Breast epithelium (tissue), 4 donors: ENCODE data around the gene CRYBG1. TPM values are rescaled to one million over a fixed set of nuclear protein-coding genes. Genes with fewer than 3 reads are reported as not detected.

Experiments used
- DNase-seq, 2 donors: peaks; one replicate each; pipeline ENCODE4 v3.0.0-alpha.2; 2019; ENCODE audit warnings: low spot score in 2 of 2
- H3K27ac ChIP-seq, 2 donors: fragments of 200-600 bp; sonication (generic) in 1 of 2; one replicate each; pipeline ENCODE4 v1.5.1; 2016 to 2019; ENCODE audit warnings: mild to moderate bottlenecking in 1 of 2
- H3K27me3 ChIP-seq, 2 donors: fragments of 200-600 bp; sonication (generic) in 1 of 2; one replicate each; pipeline versions ENCODE4 v1.5.1 to v1.6.0; 2017 to 2019; ENCODE audit warnings: control low read depth in 1 of 2, mild to moderate bottlenecking in 1 of 2
- H3K36me3 ChIP-seq: fragments of 200-600 bp; one replicate; pipeline ENCODE4 v1.5.1; 2019
- H3K4me1 ChIP-seq, 2 donors: fragments of 200-600 bp; sonication (generic); one replicate each; pipeline ENCODE4 v1.5.1; 2016 to 2019; ENCODE audit warnings: control low read depth in 1 of 2
- H3K4me3 ChIP-seq, 3 donors: fragments of 200-600 bp; sonication (generic); 1 replicate in 2 of 3; 2 replicates in 1 of 3; pipeline ENCODE4 v1.5.1; 2016 to 2019; ENCODE audit warnings: mild to moderate bottlenecking in 3 of 3, moderate library complexity in 2 of 3
- H3K9me3 ChIP-seq, 2 donors: fragments of 200-600 bp; sonication (generic) in 1 of 2; one replicate each; pipeline ENCODE4 v1.5.1; 2016 to 2019; ENCODE audit warnings: control low read depth in 1 of 2
- CTCF ChIP-seq, 3 donors: fragments of 450-650 bp; IDR thresholded peaks; one replicate each; pipeline ENCODE4 v1.5.1; 2016 to 2017; ENCODE audit warnings: antibody characterized with exemption in 3 of 3, mild to moderate bottlenecking in 3 of 3, moderate library complexity in 3 of 3
- POLR2A ChIP-seq: fragments of 450-650 bp; IDR thresholded peaks from one replicate; pipeline ENCODE4 v1.6.1; 2016; ENCODE audit warnings: antibody characterized with exemption, mild to moderate bottlenecking, moderate library complexity
- POLR2AphosphoS5 ChIP-seq, 3 donors: sonication (generic); formaldehyde crosslinking; IDR thresholded peaks; one replicate each; pipeline ENCODE4 v1.6.1; 2017; ENCODE audit warnings: antibody characterized with exemption in 3 of 3
- intact Hi-C: fragments of 100-400 bp; cut with DNase I; formaldehyde crosslinking; loops from one replicate; pipeline ENCODE4 v1.15.1; 2023; ENCODE audit warnings: low total_unique reads
- total RNA-seq, 3 donors: library from RNA; depleted of rRNA; stranded (reverse); fragments of >200 nt; gene quantifications; one replicate each; pipeline ENCODE4 v1.1.0, GENCODE V29; 2016

The CRYBG1 gene
- total RNA-seq, 3 donors from 2014 or later, result 30.9 to 142 (median 38.3) TPM

- Histone ChIP-seq H3K9me3 (no peaks in the 10 kb centered on the region), H3K4me1 (no peaks in the 10 kb centered on the region), H3K36me3 (no peaks in the 10 kb centered on the region), H3K27me3 (no peaks in the 10 kb centered on the region), H3K27ac (peak overlapping the region; percentile 8 to 21), H3K4me3 (no peak overlapping the region)
- no peak for DNase-seq
- no peak for TF ChIP-seq POLR2A
- no peak for TF ChIP-seq POLR2AphosphoS5 (IDR thresholded peaks at IDR 0.05)
- no peak for TF ChIP-seq CTCF (IDR thresholded peaks at IDR 0.05)
- intact Hi-C loops, result no loop called here
Measured at GRCh38 chr6:106417572-106418147, 57.1 kb downstream of the CRYBG1 start.

- Histone ChIP-seq H3K27ac (peak overlapping the region in 1 of 2 donors; percentile 18), H3K9me3 (no peaks in the 10 kb centered on the region), H3K4me1 (no peaks in the 10 kb centered on the region), H3K36me3 (no peaks in the 10 kb centered on the region), H3K4me3 (no peak overlapping the region), H3K27me3 (no peaks in the 10 kb centered on the region)
- TF ChIP-seq POLR2A (no peak), CTCF (IDR thresholded peaks at IDR 0.05) (no peak), POLR2AphosphoS5 (IDR thresholded peaks at IDR 0.05) (no peak)
- DNase-seq, result no peak
- intact Hi-C loops, result no loop called here
Measured at GRCh38 chr6:106419900-106420613, 59.5 kb downstream of the CRYBG1 start.

- H3K4me3 ChIP-seq, result no peak overlapping the region
- H3K27ac ChIP-seq, result peak overlapping the region in 1 of 2 donors; percentile 13
- H3K36me3 ChIP-seq, result no peaks in the 10 kb centered on the region
- H3K4me1 ChIP-seq, result no peaks in the 10 kb centered on the region
- no peak for DNase-seq
- TF ChIP-seq POLR2AphosphoS5 (IDR thresholded peaks at IDR 0.05) (no peak), CTCF (IDR thresholded peaks at IDR 0.05) (no peak)
- no peaks in the 10 kb centered on the region for H3K9me3 ChIP-seq
- H3K27me3 ChIP-seq, result no peaks in the 10 kb centered on the region
- intact Hi-C loops, result no loop called here
Measured at GRCh38 chr6:106421496-106421895, 61.0 kb downstream of the CRYBG1 start.

- no peaks in the 10 kb centered on the region for H3K9me3 ChIP-seq
- intact Hi-C loops, result no loop called here
- no peaks in the 10 kb centered on the region for H3K36me3 ChIP-seq
- no peak overlapping the region for H3K4me3 ChIP-seq
- no peak for TF ChIP-seq CTCF (IDR thresholded peaks at IDR 0.05)
- H3K27ac ChIP-seq, result no peak overlapping the region
- H3K27me3 ChIP-seq, result no peaks in the 10 kb centered on the region
- no peaks in the 10 kb centered on the region for H3K4me1 ChIP-seq
- DNase-seq, result no peak
Measured at GRCh38 chr6:106422534-106422933, 62.0 kb downstream of the CRYBG1 start.

- Histone ChIP-seq H3K27me3 (no peaks in the 10 kb centered on the region), H3K9me3 (no peaks in the 10 kb centered on the region), H3K36me3 (no peaks in the 10 kb centered on the region), H3K4me1 (no peaks in the 10 kb centered on the region), H3K27ac (peak overlapping the region in 1 of 2 donors; percentile 18), H3K4me3 (no peak overlapping the region)
- intact Hi-C loops, result no loop called here
- DNase-seq, result no peak
- TF ChIP-seq POLR2AphosphoS5 (IDR thresholded peaks at IDR 0.05) (no peak), POLR2A (no peak), CTCF (IDR thresholded peaks at IDR 0.05) (no peak)
Measured at GRCh38 chr6:106425382-106425781, 64.9 kb downstream of the CRYBG1 start.
